HG03520 (cell line): ENCODE measurements around the gene CGN.

Experiments used
- ATAC-seq: cut with Tn5 transposase; IDR thresholded peaks from one replicate; pipeline ENCODE4 v1.9.1; 2021; ENCODE audit warnings: mild to moderate bottlenecking, moderate library complexity; ENCODE audit not compliant: unreplicated experiment

The CGN gene

GRCh38 chr1:151546011-151546925, 35.1 kb downstream of the CGN start:
- ATAC-seq, result no peak

DNA sequence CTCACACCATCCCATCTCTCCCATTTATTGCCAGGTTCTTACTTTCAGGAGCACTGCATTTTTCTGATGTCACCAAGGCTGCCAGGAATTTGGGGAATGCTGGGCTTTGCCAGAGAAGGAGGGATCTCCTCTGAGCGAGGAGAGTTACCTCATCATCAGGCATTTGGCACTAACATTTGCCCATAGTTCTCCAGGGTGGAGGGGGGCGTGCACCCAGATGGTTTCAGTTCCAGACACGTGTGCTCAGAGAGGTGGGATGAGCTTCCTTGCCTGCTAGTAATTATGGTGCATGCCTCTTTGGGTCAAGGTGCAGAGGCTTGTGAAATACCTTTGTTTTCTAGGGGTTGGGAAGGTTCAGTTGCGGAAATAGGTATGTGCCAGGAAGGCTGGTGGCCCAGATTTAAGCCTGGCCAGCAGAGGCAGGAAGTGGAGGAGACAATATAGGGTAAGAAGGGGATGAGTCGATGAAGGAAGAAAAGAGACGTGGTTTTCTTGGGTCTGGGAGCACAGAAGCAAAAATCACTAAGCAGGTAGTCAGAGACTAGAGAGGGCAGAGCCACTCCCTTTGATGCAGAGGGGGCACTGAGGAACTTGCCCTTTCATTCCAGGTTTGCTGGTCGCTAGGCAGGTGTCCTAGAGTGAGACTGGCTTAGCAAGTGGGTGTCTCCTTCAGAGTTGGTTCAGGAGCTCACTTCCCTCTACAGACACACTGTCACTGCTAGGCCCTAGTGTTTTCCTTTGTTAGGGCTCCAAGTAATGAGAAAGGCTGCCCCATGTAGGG, 36.1 kb downstream of the CGN start:
- no peak for ATAC-seq

- no peak for ATAC-seq
These were observed 36.7 kb downstream of the CGN start for GRCh38 chr1:151547900-151548230.

DNA sequence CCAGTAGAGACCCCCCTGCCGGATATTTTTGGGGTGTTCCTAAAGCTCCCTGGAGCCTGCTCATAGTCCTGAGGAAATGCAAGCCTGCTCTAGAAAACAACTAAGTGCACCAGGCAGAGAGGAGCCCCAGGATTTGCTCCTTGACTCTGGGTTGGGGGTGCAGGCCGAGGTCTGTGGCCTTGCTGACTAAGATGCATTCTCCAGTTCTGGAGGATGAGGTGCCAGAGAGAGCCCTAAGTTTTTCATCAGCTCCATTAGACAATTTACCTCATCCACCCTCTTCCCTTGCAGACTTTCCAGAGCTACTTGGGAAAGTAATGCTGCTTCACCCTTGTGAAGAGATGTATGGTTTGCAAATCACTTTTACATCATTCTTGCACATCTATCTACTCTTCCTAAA, 38.0 kb downstream of the CGN start:
- ATAC-seq, result no peak

- ATAC-seq, result no peak
These were observed 42.5 kb downstream of the CGN start for GRCh38 chr1:151553659-151554058.

DNA sequence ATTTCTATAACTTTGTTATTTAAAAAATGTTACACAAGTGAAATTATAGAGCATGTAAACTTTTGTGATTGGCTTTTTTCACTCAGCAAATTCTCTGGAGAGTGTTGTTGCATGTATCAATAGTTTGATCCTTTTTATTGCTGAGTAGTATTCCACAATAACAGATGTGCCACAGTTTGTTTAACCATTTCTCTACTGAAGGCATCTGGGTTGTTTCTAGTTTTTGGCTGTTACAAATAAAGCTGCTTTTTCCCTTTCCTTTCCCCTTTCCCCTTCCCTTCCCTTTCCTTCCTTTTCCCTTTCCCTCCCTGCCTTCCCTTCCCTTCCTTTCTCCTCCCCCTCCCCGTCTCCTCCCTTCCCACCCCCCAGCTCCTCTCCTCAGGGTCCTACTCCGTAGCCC, 44.9 kb downstream of the CGN start:
- ATAC-seq, result no peak

DNA sequence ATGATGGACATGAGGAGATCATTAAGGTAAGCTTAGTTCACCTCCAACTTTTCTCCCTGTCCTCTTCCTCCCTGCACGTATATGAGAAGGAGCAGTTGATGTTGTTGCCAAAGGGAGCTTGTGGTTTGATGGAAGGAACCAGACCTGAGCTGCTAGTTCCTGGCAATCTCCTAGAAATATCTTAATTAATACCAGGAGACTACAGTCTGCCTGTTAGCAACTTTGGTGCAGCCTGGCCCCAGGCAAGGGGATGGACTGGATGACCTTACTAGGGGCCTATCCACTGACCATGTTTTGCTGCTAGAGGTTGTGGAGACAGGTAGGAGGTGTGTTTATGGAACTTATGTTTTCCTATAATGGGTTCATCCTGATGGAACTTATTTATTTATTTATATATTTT, 51.5 kb downstream of the CGN start:
- ATAC-seq, result no peak

DNA sequence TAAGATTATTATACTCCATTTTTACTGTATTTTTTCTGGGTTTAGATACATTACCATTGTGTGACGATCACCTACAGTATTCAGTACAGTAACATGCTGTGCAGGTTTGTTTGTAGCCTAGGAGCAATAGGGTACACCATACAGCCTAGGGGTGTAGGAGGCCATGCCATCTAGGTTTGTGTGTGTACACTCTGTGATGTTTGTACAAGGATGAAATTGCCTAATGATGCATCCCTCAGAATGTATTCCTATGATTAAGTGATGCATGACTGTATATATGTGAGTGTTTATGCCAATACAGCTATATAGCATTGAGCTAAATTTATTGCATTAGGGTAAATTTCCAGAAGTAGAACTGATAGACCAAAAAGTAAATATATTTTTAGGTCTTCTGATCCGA, 52.2 kb downstream of the CGN start:
- no peak for ATAC-seq

- ATAC-seq, result no peak
These were observed 54.5 kb downstream of the CGN start for GRCh38 chr1:151565502-151566189.

- ATAC-seq, result no peak
These were observed 57.5 kb downstream of the CGN start for GRCh38 chr1:151568626-151569088.

- ATAC-seq, result no peak
These were observed 59.6 kb downstream of the CGN start for GRCh38 chr1:151570819-151571218.

GRCh38 chr1:151574575-151575529, 63.7 kb downstream of the CGN start:
- ATAC-seq, result no peak

DNA sequence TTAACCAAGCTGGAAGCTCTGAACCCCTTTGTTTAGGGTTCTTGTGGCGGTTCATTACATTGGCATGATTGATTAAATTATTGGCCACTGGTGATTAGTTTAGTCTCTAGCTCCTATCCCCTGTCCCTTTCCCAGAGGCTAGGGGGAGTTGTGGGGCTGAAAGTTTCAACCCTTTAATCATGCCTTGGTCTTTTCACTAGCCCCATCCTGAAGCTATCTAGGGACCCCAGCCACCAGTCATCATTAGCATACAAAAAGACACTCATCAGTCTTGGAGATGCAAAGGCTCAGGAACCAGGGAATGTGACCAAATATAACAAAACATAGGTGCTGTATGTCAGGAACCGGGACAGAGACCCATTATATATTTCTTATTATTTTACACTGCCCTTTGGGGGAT, 66.0 kb downstream of the CGN start:
- no peak for ATAC-seq

DNA sequence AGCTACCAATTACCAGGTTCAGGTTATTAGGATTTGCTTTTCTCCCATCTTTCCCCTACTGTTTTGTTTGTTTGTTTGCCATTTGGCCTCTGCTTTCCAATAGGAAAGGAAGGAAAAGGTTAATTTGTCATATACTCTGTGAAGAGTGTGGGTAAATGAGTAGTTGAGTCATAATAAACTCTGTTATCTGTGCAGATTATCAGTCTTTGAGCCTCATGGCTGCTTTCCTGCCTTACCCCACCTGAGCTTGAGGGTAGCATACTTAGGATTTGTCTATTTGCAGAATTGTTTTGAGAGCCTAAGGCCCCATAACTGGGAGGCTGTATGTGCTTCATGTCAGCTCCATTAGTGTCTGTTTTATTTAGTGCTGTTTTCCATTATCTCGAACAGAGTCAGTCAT, 67.8 kb downstream of the CGN start:
- ATAC-seq, result no peak

DNA sequence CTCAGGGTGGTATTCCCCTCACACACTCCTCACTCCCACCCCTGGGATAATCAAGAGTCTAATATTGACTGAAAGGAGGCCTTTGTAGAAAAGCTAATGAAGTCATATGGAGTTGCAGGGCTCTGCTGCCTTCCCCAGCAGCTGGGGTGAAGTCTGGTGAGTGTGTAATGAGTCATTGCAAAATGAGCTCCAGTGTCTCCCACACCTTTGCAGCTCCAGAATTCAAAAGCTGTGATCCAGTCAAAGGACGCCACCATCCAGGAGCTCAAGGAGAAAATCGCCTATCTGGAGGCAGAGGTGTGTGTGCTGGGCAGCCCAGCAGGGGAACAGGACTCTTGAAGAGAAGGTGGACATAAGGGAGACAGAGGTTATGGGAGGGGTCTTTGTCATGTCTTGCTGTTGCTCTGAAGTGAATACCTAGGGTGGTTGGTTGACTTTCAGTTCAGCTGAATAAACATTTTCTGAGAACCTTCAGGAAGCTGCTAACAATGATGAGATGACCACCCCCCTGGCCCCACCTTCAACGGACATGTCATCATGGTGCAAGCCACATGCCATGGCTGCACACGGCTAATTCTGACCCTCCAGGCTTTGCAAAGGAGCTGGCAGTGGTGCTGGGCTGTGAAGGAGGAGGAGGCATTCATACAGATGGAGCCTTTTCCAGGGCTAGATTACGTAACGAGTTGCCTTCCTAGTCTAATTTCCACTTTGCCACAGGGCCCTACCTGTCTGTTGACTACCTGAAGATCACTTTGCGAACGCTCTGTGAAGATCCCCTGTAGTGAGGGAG, 68.4 kb downstream of the CGN start:
- ATAC-seq, result no peak

DNA sequence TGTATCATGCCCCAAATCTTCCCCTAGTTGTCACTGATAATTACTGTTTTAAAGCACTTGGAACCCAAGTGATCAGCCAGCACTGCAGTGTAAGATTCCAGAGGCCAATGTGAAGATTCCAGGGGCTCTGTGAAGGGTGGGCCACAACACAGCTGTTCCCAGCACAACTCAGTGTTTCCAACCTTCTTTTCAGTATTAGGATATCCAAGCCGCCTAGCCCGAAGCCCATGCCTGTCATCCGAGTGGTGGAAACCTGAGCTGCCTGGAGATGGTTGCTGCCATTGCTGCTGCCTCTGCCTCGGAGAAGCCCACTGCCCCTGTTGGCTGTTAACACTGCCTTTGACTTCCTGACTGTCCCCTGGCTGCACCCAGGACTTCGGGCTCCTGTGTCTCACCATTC, 70.3 kb downstream of the CGN start:
- no peak for ATAC-seq

GRCh38 chr1:151581921-151582320, 70.7 kb downstream of the CGN start:
- ATAC-seq, result no peak

- no peak for ATAC-seq
These were observed 72.6 kb downstream of the CGN start for GRCh38 chr1:151583796-151584195.

- ATAC-seq, result no peak
These were observed 73.1 kb downstream of the CGN start for GRCh38 chr1:151584278-151584677.

GRCh38 chr1:151584780-151585179, 73.6 kb downstream of the CGN start:
- no peak for ATAC-seq
